ENCODE data around the gene WNT10A. TPM values are rescaled to one million over a fixed set of nuclear protein-coding genes. Genes with fewer than 3 reads are reported as not detected.

WNT10A gene
- total and polyA plus RNA-seq, 12 donors: 0.01 to 0.56 (median 0.18) TPM; not detected in 8

- H3K4me3 ChIP-seq: peak overlapping the region in 9 of 10 donors; percentile 17 to 47 (median 36)
- H3K4me1 ChIP-seq: peaks cover 8 to 36% (median 22%) of the 10 kb centered on the region in 9 donors
- H3K36me3 ChIP-seq: no peaks in the 10 kb centered on the region
- DNase-seq (peak in 1 of 2 donors; percentile 70), ATAC-seq (peak; percentile 52 to 83 (median 61))
- intact Hi-C loops (cut with DNase I): no loop called here
- peaks cover 0 to 7% (median 0%) of the 10 kb centered on the region in 11 donors for H3K9me3 ChIP-seq
- peak overlapping the region in 1 of 10 donors; percentile 66 for H3K27ac ChIP-seq
- peak in 6 of 9 donors; percentile 22 to 55 (median 44) for TF ChIP-seq CTCF (IDR thresholded peaks at IDR 0.05)
- WGBS, 2 donors: 1% methylated on average over 64 to 72 of the region's 72 CpGs
- H3K27me3 ChIP-seq: peaks cover 27 to 73% (median 62%) of the 10 kb centered on the region in 7 donors
Measured at GRCh38 chr2:218892693-218893348, 12.2 kb downstream of the WNT10A start.

- DNase-seq: no peak
- Histone ChIP-seq H3K9me3 (no peaks in the 10 kb centered on the region), H3K4me1 (peaks cover 8 to 43% (median 29%) of the 10 kb centered on the region in 9 donors), H3K36me3 (no peaks in the 10 kb centered on the region), H3K27me3 (peaks cover 32 to 80% (median 69%) of the 10 kb centered on the region in 7 donors), H3K27ac (peak overlapping the region in 1 of 10 donors; percentile 66), H3K4me3 (peak overlapping the region in 9 of 10 donors; percentile 17 to 47 (median 36))
- ATAC-seq: no peak
- no peak for TF ChIP-seq CTCF (IDR thresholded peaks at IDR 0.05)
- WGBS, 2 donors: 30 to 36% methylated on average over 10 of the region's 10 CpGs
- intact Hi-C loops (cut with DNase I): no loop called here
Measured at GRCh38 chr2:218893349-218894150, 12.9 kb downstream of the WNT10A start.

- Histone ChIP-seq H3K36me3 (no peaks in the 10 kb centered on the region), H3K27ac (no peak overlapping the region), H3K4me1 (peaks cover 8 to 46% (median 31%) of the 10 kb centered on the region in 9 donors), H3K4me3 (no peak overlapping the region), H3K9me3 (no peaks in the 10 kb centered on the region), H3K27me3 (peaks cover 38 to 87% (median 77%) of the 10 kb centered on the region in 7 donors)
- DNase-seq: no peak
- TF ChIP-seq CTCF (IDR thresholded peaks at IDR 0.05): no peak
- 34 to 42% methylated on average over 12 of the region's 12 CpGs for WGBS, 2 donors
- intact Hi-C loops (cut with DNase I): no loop called here
- no peak for ATAC-seq
Measured at GRCh38 chr2:218894151-218894879, 13.7 kb downstream of the WNT10A start.

- WGBS, 2 donors: 38 to 44% methylated on average over 4 of the region's 4 CpGs
- H3K4me1 ChIP-seq: peaks cover 8 to 46% (median 31%) of the 10 kb centered on the region in 9 donors
- H3K9me3 ChIP-seq: no peaks in the 10 kb centered on the region
- DNase-seq (no peak), ATAC-seq (no peak)
- intact Hi-C loops (cut with DNase I): no loop called here
- no peak for TF ChIP-seq CTCF (IDR thresholded peaks at IDR 0.05)
- peaks cover 38 to 88% (median 82%) of the 10 kb centered on the region in 7 donors for H3K27me3 ChIP-seq
- no peaks in the 10 kb centered on the region for H3K36me3 ChIP-seq
- no peak overlapping the region for H3K27ac ChIP-seq
- no peak overlapping the region for H3K4me3 ChIP-seq
Measured at GRCh38 chr2:218894880-218895157, 14.2 kb downstream of the WNT10A start.
